GM21723 (cell line): ENCODE data around the gene CMTM4.
"Not testable (repeated sequence)": the region's sequence is repeated elsewhere in the genome, so short reads cannot be mapped to it uniquely, and the experiment has no call there.

Source experiments
- ATAC-seq: cut with Tn5 transposase; IDR thresholded peaks from one replicate; pipeline ENCODE4 v1.9.1; 2021; ENCODE audit warnings: mild to moderate bottlenecking, moderate library complexity; ENCODE audit not compliant: unreplicated experiment

Gene CMTM4

GRCh38 chr16:66617728-66618127 lies 78.8 kb downstream of the CMTM4 start:
- no peak for ATAC-seq

DNA sequence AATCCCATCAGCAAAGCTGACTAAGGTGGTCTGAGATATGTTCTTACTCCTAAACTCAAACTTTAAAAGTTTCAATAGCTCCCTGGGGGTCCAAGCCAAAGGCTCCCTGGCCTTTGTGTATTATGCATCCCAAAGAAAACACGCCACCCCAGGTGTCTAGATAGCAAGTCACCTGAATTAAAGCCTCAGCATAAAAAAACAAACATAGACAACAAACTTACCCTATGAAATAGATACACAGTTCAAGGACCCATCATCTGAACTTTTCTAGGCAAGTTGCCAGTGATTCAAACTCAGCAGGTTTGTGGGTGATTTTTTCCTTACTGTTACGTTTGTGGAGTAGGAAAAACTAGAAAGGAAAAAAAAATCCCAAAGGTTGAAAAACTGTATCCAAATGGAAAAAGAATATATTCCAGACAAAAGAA lies 79.5 kb downstream of the CMTM4 start:
- ATAC-seq: no peak

- ATAC-seq: no peak
Measured at GRCh38 chr16:66616592-66616991, 80.0 kb downstream of the CMTM4 start.

DNA sequence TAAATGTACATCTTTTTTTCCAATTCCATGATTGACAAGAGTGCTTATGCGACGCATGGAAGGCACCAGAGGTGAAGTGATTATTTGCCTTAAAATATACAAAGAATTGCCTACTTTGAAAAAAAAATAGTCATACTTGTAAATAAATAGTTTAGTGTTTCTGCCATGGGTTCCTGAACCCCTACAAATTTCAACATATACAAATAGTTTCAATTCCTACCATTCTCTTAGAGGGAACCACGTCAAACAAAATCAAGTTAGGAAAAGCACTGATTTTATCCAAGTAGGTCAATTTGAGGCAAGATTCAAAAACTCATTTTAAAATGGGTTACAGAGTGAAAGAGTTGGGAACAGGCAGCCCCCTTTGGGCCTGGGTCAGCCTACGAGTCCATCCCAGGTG lies 80.4 kb downstream of the CMTM4 start:
- no peak for ATAC-seq

GRCh38 chr16:66614161-66614802 lies 82.3 kb downstream of the CMTM4 start:
- ATAC-seq: no peak

- no peak for ATAC-seq
Measured at GRCh38 chr16:66612422-66612821, 84.1 kb downstream of the CMTM4 start.

DNA sequence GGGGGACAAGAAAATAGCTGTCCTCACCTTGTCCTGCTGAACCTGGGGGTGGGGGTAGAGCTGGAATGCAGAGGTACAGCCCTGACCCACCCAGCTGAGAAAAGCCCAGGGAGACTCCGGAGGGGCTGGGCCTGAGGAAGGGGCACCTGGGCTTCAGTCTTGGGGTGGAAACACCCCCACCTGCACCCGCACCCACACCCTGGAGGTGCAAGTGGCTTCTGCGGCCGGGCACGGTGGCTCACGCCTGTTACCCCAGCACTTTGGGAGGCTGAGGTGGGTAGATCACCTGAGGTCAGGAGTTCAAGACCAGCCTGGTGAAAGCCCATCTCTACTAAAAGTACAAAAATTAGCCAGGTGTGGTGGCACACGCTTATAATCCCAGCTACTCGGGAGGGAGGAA lies 84.6 kb downstream of the CMTM4 start:
- ATAC-seq: not testable (repeated sequence)

DNA sequence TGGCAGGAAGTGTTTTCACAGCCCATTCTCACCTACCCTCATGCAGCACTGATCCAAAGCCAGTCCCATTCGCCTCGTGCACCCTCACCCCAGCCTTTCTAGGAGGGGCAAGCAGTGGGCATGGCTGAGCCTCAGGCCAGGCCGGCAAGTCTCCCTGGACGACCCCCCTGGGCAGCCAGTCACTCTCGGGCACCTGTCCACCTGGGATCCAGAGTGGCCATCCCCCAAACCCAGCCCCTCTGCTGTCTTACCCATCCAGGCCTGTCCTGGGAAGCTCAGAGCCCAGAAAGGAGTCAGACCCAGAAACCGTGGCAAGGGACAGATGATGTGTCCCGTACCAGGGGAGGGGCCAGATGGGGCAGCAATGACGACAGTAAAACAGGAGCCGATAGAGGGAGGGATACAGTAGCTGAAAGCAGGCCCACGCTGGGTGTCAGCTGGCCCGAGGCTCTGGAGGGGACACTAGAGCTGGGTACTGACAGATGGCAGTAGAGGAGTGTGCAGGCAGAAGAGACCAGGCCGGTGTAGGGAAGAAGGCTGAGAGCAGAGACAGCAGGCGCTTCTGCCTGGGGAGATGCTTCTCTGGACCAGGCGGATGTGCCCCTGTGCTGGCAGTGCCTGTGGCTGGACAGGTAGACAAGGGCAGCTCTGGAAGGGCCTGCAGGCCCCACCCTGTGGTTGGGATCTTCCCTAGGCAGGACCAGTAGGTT lies 86.3 kb downstream of the CMTM4 start:
- ATAC-seq: no peak

GRCh38 chr16:66609139-66609510 lies 87.4 kb downstream of the CMTM4 start:
- no peak for ATAC-seq

DNA sequence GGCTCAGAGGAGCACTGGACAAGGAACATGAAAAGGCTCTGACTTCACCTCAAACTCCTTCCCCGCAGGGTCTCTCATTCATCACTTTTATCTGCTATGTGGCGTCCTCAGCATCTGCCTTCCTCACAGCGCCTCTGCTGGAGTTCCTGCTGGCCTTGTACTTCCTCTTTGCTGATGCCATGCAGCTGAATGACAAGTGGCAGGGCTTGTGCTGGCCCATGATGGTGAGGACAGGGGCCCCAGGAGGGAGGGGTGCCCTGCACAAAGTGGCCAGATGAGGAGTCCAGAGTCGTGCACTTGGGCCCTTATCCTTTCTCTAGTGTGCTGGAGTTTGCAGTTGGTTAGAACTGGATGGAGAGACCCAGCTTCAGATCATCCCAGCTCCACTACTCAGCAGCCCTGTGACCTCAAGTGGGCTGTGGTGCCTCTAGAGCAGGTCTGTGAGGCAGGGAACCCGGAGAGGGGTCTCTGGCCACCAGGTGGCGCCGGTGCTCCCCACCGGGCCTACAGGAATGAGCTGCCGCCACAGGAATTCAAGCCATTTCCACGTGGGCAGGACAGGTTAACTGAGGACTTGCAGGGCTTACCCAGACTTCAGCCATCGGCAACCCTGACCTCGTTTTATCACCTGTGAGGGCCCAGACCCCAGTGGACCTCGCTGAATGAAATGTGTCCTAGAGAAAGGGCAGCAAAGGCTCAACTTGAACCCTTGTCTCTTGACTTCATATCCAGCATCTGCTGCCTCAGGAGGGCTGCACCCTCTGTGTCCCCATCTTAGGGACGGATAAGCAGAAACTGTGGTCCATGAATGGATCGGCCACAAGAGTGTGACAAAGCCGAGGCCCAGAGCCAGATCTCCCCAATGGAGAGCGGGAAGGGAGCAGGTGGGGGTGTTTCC lies 88.1 kb downstream of the CMTM4 start:
- peak; percentile 41 for ATAC-seq

DNA sequence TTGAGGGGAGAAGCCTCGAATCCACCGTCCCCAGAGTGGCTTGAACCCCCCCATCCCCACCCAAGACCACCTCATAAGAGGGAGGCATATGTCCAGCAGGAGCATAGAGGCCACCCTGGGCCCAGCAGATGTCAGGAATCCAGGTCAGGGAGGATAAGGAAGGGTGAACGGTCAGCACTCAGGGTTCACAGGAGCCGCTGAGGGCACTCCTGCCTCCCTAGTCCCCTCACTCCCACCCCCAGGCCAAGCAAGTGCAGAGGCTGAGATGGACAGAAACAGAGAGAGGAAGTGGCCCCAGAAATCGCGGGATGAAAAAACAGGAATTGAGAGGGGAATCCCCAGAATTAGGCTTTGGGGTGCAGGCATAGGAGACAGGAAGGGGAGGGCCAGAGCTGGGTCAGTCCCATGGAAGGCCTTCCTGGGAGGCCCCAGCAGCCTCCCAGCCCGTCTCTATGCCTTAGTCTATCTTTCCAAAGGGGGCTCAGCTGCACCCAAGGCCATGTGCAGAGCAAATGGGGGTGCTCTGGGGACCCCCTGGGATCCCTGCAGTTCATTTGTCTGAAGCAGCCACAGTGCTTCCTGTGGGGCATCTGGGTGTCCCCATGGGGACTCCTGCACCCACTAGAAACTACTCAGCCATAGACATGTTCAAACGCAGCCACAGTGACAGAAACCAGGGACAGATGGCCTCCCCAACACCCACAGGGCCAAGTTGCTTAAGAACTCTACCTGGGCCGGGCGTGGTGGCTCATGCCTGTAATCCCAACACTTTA lies 90.4 kb downstream of the CMTM4 start:
- ATAC-seq: peak; percentile 54

DNA sequence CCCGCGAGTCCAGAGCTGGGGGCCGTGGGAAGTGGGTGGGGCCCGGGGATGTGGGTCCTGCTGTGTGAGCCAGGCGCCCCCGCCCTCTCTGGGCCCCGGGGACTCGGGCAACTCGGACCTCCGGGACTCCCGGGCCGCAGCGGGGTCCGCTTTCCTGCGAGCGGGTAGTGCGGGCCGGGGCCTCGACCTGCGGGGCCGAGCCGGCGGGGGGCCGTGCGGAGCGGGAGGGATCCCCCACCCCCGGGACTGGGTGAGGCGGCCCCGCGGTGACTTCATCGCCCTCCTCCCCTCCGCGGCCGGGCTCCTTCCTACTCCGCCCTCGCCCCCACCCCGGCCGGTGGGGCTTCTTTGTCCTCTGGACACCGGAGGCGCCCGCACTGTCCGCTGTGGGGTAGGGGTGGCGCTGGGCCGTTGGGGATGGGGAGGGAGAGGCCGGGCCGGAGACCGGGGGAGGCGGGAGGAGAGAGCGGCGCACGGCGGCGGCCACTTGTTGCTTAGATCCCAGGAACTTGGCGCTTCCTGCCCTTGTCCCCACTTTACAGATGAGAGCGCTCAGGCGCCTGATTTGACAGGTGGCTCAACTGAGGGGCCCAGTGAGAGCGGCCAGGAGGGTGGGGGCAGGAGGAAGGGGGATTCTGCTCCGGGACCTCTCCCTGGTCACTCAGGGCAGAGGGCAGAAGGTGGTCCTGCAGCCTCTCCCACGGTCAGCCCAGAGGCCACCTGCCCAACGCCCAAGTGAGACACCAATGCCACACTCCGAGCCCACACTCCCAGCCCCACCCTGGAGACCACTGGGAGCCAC lies 91.2 kb downstream of the CMTM4 start:
- peak; percentile 12 for ATAC-seq

GRCh38 chr16:66604376-66605176 lies 92.0 kb downstream of the CMTM4 start, which contains the start of gene CMTM3:
CMTM3 (plus strand) TSS chr16:66604704; CDS start chr16:66604806, 102 bp downstream.
- ATAC-seq: peak; percentile 61

GRCh38 chr16:66603537-66604375 lies 92.8 kb downstream of the CMTM4 start:
- no peak for ATAC-seq

DNA sequence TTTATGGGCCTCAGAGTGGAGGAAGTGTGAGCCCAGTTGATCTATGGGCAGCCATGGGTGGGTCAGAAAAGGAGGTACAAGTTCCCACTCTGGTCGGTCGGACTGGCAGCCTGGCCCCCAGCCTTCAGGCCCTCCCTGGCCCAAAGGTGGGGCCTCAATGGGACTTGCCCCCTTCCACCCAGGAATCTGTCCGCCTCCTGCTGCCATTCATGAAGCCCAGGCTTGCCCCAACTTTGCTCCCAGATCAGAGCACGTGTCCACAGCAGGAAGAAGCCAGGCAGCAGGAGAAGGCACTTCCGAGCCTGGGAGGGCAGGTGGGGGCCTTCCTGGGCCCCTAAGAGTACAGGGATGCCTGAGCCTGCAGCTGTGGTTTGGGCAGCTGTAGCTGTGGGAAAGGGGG lies 95.1 kb downstream of the CMTM4 start:
- ATAC-seq: no peak

GRCh38 chr16:66600477-66600876 lies 96.1 kb downstream of the CMTM4 start:
- ATAC-seq: no peak

DNA sequence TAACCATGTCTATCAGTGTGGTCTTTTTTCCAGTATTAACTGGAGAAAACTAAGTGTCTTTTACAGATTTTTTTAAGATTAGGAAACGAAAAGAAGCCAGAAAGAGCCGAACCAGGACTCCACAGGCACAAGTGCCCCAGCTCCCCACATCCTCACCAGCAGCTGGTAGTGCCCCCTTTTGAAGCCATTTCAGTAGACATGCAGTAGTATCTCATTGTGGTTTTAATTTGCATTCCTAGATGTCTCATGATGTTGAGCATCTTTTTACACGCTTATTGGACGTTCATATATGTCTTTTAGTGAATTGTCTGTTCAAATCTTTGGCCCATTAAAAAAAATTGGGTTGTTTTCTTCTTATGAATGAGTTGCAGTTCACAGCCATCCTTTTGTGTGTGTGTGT lies 96.8 kb downstream of the CMTM4 start:
- no peak for ATAC-seq

DNA sequence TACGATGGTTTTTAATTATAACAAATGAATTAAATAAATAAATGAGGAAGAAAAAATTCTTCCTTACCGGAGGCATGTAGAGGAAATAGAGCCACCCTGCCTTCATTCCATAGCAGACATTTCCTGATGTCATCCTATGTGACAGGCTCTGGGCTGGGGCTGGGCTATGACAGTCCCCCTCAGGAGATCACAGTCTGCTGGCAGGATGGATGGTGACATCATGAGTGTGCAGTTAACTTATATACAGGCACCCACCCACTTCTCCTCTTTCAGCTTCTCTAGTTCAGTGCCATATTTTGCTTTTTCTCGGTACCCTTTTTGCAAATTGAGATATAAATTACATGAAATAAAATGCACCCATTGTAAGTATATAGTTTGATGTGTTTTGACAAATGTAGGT lies 98.4 kb downstream of the CMTM4 start:
- no peak for ATAC-seq
